HG03095 (cell line): ENCODE results near the gene CYFIP2.
A peak's percentile ranks its signal among the peaks of the same experiment; 100 is the strongest.
"Not testable (repeated sequence)": the region's sequence is repeated elsewhere in the genome, so short reads cannot be mapped to it uniquely, and the experiment has no call there.

Experiments
- ATAC-seq: cut with Tn5 transposase; IDR thresholded peaks from one replicate; pipeline ENCODE4 v1.9.1; 2021; ENCODE audit warnings: moderate library complexity; ENCODE audit not compliant: unreplicated experiment

The CYFIP2 gene

GRCh38 chr5:157384971-157385709 is 119.2 kb downstream of the CYFIP2 start:
- ATAC-seq, result no peak

GRCh38 chr5:157387041-157387563 is 121.2 kb downstream of the CYFIP2 start:
- ATAC-seq, result no peak

GRCh38 chr5:157387683-157388093 is 121.8 kb downstream of the CYFIP2 start:
- no peak for ATAC-seq

GRCh38 chr5:157388111-157388710 is 122.3 kb downstream of the CYFIP2 start:
- ATAC-seq, result no peak

GRCh38 chr5:157389103-157389502 is 123.2 kb downstream of the CYFIP2 start:
- no peak for ATAC-seq

- ATAC-seq, result no peak
Measured at GRCh38 chr5:157390133-157390532, 124.2 kb downstream of the CYFIP2 start.

- ATAC-seq, result no peak
Measured at GRCh38 chr5:157390551-157391297, 124.8 kb downstream of the CYFIP2 start.

GRCh38 chr5:157398305-157398704 is 132.4 kb downstream of the CYFIP2 start:
- ATAC-seq, result no peak

GRCh38 chr5:157400741-157401495 is 135.0 kb downstream of the CYFIP2 start:
- no peak for ATAC-seq

GRCh38 chr5:157415838-157416237 is 149.9 kb downstream of the CYFIP2 start:
- ATAC-seq, result no peak

GRCh38 chr5:157419521-157419920 is 153.6 kb downstream of the CYFIP2 start:
- not testable (repeated sequence) for ATAC-seq

- ATAC-seq, result not testable (repeated sequence)
Measured at GRCh38 chr5:157429920-157430319, 164.0 kb downstream of the CYFIP2 start.

GRCh38 chr5:157431544-157432200 is 165.7 kb downstream of the CYFIP2 start:
- peak; percentile 83 for ATAC-seq

GRCh38 chr5:157434096-157434495 is 168.2 kb downstream of the CYFIP2 start:
- no peak for ATAC-seq

- ATAC-seq, result no peak
Measured at GRCh38 chr5:157443041-157443549, 177.2 kb downstream of the CYFIP2 start.

- no peak for ATAC-seq
Measured at GRCh38 chr5:157444224-157444623, 178.3 kb downstream of the CYFIP2 start.
